GM18505 (cell line): ENCODE measurements around the gene CEP41.

ENCODE experiments used
- ATAC-seq: cut with Tn5 transposase; IDR thresholded peaks from one replicate; pipeline ENCODE4 v1.9.1; 2021; ENCODE audit not compliant: unreplicated experiment
- POLR2A ChIP-seq: IDR thresholded peaks from 4 replicates; pipeline ENCODE4 v1.6.1; 2011; ENCODE audit warnings: borderline replicate concordance; ENCODE audit not compliant: insufficient read depth, insufficient read length; ENCODE audit errors: extremely low read depth

CEP41 gene

DNA sequence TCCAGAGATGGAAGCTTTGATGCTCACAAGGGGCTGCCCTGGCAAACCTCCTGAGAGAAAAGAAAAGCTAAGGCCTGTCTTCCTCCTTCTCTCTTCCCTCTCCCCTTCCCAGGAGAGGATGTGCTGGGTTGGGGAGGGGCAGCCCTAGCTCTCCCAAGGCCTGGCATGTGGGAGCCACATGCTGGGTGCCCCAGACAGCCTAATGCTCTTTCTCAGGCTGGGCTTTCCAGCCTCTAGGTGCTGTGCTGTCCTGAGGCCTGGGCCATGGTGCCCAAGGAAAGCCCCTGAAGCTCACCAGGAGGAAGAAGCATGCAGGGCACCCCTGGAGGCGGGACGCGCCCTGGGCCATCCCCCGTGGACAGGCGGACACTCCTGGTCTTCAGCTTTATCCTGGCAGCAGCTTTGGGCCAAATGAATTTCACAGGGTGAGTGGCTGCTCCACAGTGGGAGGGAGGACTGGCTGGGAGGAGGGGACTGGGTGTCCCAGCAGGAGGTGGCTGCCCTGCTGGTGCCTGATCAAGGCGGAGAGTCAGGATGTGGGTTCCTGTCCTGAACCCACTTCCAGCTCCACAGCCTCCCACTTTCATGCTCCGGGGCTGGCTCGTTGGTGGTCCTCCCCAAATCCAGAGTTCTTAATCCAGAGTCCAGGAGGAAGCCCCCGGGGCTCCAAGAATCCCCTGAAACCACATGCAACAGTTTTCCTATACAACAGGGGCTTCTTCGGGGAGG is 94.5 kb downstream of the CEP41 start:
- ATAC-seq, result no peak
- TF ChIP-seq POLR2A, result no peak

- ATAC-seq, result no peak
- TF ChIP-seq POLR2A, result no peak
Observed at GRCh38 chr7:130345725-130346124, 95.1 kb downstream of the CEP41 start.

DNA sequence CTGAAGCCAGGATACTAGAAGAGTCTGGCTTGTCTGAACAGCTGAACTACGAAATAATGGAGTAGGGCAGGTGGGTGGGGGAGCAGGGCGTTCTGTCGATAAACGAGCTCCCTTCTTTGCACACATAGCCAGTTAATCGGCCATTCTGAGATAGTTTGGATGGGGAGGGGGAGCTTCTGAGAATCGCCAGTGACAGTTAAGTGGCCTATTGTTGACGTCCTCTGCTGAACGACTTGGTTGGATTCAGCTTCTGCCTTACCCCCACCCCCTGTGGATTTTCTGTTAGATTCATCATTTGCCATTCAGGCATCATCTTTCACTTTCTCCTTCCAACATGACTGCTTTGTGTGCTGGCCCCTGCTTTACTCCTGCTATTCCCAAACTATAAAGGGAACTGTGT is 95.7 kb downstream of the CEP41 start:
- no peak for ATAC-seq
- no peak for TF ChIP-seq POLR2A

GRCh38 chr7:130344271-130344866 is 96.4 kb downstream of the CEP41 start, which contains the start of gene CPA5:
CPA5 (plus strand) TSS chr7:130344816; CDS start chr7:130346486, 1,670 bp downstream.
- TF ChIP-seq POLR2A, result no peak
- no peak for ATAC-seq
